ENCODE data around the gene C16orf90.

Gene C16orf90, protein sequence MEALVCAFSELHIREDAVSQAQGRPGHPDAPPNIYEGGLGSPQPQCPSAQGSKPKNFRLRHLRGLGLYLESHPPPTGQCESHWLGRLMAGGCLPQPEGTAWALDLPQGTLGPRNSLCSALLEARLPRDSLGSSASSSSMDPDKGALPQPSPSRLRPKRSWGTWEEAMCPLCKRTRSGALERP

DNA sequence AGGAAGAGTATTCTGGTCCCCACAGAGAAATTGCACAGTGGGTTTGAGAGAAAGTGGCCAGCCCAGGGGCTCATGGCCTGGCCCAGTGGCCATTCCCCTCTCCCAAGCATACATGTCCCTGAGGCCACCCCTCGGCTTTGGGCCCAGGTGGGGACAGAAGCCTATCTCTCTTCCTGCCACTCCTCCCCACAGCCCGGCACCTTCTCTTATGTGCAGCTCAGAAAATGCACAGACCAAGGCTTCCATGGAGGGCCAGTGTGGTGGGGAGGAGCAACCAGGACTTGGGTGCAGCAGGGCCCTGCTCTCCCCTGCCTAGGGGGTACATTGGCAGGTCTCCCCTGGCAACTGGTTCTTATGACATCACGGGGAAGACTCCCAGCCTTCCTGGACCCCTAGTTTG, at the start of gene C16orf90:
Gene C16orf90, minus strand, starts transcription at position 314 of the 400 bp plus-strand sequence. Its CDS starts 68 bp downstream, at position 246.
- no peak within 1 kb of the TSS for H3K27ac ChIP-seq
- TF ChIP-seq, protein P1, sequence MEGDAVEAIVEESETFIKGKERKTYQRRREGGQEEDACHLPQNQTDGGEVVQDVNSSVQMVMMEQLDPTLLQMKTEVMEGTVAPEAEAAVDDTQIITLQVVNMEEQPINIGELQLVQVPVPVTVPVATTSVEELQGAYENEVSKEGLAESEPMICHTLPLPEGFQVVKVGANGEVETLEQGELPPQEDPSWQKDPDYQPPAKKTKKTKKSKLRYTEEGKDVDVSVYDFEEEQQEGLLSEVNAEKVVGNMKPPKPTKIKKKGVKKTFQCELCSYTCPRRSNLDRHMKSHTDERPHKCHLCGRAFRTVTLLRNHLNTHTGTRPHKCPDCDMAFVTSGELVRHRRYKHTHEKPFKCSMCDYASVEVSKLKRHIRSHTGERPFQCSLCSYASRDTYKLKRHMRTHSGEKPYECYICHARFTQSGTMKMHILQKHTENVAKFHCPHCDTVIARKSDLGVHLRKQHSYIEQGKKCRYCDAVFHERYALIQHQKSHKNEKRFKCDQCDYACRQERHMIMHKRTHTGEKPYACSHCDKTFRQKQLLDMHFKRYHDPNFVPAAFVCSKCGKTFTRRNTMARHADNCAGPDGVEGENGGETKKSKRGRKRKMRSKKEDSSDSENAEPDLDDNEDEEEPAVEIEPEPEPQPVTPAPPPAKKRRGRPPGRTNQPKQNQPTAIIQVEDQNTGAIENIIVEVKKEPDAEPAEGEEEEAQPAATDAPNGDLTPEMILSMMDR (IDR thresholded peaks at IDR 0.05) = no peak
- no peak for DNase-seq (ENCODE audit: low spot score)
- no peak within 1 kb of the TSS for H3K4me3 ChIP-seq

DNA sequence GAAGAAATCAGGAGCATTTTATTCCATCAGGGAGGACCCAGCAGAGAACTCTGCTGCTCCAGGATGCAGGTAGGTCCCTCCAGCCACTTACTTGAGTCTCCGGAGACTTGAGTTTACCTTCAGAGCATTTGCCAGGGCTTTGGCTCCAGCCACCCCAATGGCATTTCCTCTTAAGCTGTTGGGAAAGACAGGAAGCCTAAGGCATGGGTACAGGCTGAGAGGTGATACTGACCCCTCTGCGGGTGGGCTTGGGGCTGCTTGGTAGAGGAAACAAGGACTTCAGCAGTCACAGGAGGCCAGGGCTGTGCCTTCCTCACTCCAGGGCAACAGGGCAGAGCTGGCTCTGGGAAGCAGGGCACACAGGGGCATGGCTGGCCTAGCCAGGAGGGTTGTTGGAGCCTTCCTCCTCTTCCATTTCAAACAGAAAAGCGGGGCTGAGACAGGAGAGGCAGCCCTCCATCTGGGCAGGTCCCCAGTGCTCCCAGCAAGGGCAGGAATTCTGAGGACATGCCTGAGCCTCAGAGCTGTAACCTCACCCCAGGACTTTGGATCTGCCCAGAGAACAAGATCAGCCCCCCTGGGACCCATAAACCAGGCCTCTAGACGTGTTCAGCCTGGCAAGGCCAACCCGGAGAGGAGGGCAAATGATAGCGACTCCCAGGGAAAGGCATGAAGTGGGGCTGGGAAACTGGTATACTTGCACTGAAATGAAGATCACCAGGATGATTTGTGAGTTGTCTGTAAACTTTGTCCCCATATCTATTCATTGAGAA, 47.5 kb upstream of the C16orf90 start:
- TF ChIP-seq, protein P1 (IDR thresholded peaks at IDR 0.05) = no peak
- DNase-seq (ENCODE audit: low spot score) = no peak
- Histone ChIP-seq H3K27ac (no peak overlapping the region), H3K4me3 (no peak overlapping the region)

DNA sequence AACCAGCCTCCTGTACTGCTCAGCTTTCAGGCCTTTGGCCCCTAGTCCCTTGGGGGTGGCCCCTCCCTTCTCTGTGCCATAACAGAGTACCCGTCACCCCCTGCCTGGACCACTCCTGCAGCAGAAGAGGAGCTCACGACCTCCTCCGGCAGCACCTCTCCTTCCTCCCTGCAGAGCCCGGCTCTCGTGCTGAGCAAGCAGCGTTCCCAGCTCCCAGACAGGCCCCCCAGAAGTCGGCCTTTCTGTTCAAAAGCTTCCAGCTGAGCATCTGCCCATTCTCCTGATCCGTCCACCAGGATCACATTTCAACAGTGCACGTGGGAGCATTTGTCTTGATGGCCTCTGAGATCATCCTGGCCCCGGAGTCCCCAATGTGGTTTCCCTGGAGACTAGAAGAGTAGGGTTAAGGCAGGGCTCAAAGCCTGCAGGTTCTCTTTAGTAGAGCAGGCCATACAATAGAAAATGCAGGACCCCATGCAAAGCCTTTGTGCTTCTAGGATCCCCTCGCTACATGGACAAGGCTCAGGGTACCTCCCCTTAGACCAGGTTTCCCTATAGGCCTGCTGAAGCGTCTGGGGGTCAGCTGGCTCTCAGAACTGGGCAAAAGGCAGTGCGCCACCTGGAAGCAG, 46.4 kb upstream of the C16orf90 start:
- no peak overlapping the region for H3K27ac ChIP-seq
- no peak for DNase-seq (ENCODE audit: low spot score)
- TF ChIP-seq, protein P1 (IDR thresholded peaks at IDR 0.05) = no peak
- no peak overlapping the region for H3K4me3 ChIP-seq

DNA sequence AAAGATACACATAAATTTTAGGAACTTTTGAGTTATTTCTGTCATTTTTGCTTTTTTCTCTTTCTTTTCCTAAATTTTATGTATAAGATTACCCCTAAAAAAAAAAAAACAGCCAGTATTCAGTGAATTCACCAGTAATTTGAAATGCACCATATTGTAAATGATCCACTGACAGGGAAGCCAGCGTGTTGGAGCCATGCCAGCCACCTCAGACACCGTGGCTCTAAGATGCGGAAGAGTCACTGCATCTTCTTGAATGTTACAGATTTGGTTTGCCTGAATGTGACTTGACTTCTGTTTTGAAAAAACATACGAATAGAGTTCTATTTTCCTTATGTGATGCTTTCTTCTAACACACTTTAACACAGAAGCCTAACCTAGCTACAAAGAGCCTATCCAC, 42.9 kb upstream of the C16orf90 start:
- TF ChIP-seq, protein P1 (IDR thresholded peaks at IDR 0.05) = no peak
- DNase-seq (ENCODE audit: low spot score) = no peak
- Histone ChIP-seq H3K27ac (no peak overlapping the region), H3K4me3 (no peak overlapping the region)

DNA sequence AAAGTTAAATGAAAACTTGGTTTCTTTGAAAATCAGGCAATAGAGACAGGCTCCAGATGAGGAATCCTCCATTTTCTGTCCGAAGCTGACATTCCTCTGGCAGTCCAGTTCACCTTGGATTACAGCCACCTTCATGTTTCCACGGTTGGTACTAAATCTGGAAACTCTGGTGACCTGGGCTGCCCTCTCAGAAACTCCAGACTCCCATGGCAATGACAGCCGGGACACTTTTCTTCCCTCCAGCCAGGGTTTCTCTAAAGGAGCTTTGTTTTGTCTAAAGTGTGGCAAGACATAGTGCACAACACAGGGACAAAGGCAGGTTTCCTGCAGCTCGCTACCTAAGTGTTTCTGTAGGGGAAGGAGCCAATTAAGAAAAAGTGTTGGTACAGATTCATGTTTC, 41.6 kb upstream of the C16orf90 start:
- DNase-seq (ENCODE audit: low spot score) = no peak
- Histone ChIP-seq H3K4me3 (peak overlapping the region; percentile 10), H3K27ac (peak overlapping the region; percentile 29 to 66)
- TF ChIP-seq, protein P1 (IDR thresholded peaks at IDR 0.05) = no peak

DNA sequence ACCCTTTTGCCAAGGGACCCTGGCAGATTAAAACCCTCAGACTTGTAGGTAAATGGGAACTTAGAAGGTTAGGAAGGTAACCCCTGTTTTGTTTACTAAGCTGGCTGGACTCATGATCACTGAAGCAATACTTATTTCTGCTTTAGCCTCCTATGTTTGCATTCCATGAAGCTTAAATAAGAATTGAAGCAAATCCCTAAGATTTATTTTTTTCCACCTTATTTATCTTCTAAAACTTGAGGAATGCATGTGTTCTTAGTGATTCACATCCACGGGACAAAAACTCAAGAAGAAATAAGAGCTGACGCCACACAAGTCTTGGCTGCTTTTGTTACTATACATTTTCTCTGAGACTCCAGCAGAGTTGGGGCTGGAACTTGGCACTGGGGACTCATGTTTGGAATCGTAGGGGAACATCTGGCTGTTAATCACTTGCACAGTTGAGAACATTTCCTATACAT, 41.0 kb upstream of the C16orf90 start:
- TF ChIP-seq, protein P1 (IDR thresholded peaks at IDR 0.05) = no peak
- H3K4me3 ChIP-seq = no peak overlapping the region
- H3K27ac ChIP-seq = peak overlapping the region; percentile 29 to 44
- DNase-seq (ENCODE audit: low spot score) = no peak
